HG02970 (cell line): ENCODE data around the gene PRKD2.

Experiments
- ATAC-seq: cut with Tn5 transposase; IDR thresholded peaks from one replicate; pipeline ENCODE4 v1.9.1; 2021; ENCODE audit warnings: mild to moderate bottlenecking, moderate library complexity, moderate number of reproducible peaks; ENCODE audit not compliant: unreplicated experiment, low FRiP score

Gene PRKD2

GRCh38 chr19:46725859-46726393, 9.0 kb upstream of the PRKD2 start:
- ATAC-seq, result no peak

GRCh38 chr19:46725036-46725820, 8.3 kb upstream of the PRKD2 start:
- no peak for ATAC-seq

GRCh38 chr19:46724468-46724867, 7.6 kb upstream of the PRKD2 start:
- no peak for ATAC-seq

- no peak for ATAC-seq
These were observed 6.6 kb upstream of the PRKD2 start for GRCh38 chr19:46723471-46723870.

DNA sequence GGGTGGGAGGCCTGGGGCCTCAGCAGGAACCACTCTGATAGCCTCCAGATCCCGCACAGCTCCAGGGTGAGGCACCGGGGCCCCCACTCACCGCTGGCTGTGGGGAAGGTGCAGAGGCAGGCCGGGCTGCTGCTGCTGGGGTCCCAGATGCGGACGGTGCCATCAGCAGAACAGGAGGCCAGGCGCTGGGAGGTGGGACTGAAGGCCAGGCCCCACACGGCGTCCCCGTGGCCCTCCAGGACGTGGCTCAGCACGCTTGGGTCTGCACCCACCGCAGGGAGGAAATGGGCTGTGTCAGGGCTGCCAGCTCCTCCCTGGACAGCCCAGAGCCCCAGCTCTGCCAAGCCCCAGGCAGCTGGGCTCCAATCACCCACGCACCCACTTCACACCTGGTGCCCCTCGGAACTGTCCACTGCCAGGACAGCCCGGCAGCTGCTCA, 6.1 kb upstream of the PRKD2 start:
- no peak for ATAC-seq

- ATAC-seq, result no peak
These were observed 5.6 kb upstream of the PRKD2 start for GRCh38 chr19:46722421-46723022.

GRCh38 chr19:46722004-46722380, 5.1 kb upstream of the PRKD2 start:
- no peak for ATAC-seq

DNA sequence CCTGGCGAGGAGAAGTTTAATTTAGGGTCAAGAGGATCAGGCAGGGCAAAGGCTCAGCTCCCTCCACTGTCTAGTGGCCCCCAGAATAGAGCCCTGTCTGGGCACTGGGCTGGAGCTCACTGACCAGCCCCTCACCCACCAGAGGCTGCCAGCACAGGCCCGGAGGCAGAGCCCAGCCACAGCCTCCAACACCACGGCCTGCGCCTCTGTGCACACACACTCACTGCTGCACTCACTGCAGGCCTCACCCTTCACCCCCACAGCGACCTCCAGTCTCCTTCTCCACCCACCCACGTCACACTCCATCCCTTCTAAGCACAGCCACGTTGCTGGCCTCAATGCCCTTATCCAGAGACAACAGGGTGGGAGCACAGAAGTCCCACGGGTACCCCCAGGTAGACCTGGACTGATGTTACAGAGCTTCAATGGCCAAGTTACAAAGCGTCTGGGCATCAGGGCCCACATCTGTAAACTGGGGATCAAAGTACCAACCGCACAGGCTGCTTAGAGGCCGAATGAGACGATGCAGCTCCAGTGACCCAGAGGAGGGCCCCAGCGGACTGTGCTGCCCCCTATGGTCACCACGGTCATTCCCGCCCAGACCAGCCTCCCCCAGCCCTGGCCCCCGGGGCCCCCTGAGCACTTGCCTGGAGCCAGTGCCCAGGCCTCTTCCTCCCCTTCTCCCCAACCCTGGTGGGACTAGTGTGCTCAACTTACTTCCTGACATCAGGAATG, 4.5 kb upstream of the PRKD2 start:
- no peak for ATAC-seq

DNA sequence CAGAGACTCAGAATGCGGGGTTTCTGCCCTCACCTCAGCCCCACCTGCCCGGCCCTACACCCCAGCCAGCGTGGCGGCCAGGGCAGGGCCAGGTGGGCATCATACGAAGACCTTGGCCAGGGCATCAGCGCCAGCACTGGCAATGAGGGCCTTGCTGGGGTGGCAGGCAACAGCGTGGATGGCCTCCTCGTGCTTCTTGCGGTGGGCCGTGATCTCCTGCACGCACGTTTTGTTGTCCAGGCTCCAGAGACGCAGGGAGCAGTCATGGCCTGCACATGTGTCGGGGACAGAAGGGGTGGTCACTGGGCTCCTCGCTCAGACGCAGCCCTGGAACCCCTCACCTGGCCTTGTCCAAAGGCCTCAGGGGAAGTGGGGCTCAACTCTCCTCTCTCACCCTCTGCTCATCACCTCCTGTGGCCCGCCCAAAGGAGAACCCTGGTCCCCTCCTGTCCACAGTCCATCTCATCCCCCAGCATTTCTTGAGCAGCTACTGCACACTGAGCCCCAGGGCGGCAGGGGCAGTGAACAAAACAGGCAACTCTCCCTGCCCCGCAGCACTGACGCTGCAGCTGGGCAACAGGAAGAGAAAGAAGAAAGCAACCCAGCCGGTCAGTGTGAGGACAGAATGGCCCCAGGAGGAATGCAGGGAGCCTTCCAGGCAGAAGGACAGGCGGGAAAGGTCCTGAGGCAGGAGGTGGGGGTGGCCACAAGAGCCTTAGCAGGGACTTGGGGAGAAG, 3.8 kb upstream of the PRKD2 start:
- no peak for ATAC-seq

- no peak for ATAC-seq
These were observed 3.0 kb upstream of the PRKD2 start for GRCh38 chr19:46719629-46720502.

- ATAC-seq, result no peak
These were observed 2.2 kb upstream of the PRKD2 start for GRCh38 chr19:46718934-46719622.

DNA sequence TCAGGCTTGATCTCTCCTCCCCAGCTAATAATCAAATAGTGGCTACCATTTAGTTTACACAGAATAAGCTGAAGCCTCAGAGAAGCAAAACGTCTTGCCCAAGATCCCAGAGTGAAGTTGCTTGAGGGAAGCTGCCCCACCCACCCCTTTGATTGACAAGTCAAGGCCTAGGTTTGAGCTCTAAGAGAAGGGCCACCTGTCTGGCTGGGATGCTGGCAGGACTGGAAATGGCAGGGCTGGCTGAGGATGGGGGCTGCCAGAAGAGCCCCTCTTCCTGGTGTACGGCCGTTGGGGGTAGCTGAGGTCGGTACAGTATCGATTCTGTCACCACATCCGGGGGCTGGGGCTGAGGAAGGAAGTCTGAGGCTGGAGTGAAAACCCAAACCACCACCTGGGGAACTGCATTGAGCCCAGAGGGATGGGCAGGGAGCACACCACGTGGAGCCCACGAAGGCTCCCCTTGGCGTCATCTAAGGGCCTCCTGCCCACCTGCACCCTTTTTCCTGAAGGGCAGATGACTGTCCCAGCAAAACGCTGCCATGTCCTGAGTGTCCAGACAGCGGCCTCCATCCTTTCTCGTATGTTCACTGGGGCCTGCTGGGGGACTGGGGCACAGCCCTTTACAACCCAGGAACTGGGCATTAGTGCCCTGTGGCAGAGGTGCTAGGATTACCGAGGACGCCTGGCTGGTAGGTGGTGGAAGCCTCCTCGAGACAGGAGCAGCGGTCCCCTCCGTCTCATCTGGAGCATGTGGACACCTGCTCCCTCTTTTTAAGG, 1.4 kb upstream of the PRKD2 start:
- ATAC-seq, result no peak

- no peak for ATAC-seq
These were observed 816 bp upstream of the PRKD2 start for GRCh38 chr19:46717716-46718143.

DNA sequence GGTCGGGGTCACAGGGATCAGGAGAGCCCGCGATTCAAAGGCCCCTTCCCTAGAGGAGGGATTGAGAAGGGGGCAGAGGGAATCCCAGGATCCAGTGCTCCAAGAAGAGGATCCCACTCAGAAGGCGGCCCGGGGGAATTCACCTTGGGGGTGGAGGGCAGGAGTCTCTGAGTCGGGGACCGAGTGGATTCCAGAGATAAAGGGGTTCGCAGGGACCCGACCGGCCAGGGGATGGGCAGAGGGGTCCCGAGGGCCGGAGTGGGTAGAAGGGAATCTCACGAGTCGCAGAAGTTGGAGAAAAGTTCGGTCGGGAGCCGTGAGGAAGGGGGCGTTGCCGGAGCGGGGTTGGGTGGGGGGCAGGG, 261 bp downstream of the PRKD2 start:
- ATAC-seq, result no peak

- ATAC-seq, result no peak
These were observed 791 bp downstream of the PRKD2 start for GRCh38 chr19:46715975-46716671.

- no peak for ATAC-seq
These were observed 1.3 kb downstream of the PRKD2 start for GRCh38 chr19:46715620-46715974.

DNA sequence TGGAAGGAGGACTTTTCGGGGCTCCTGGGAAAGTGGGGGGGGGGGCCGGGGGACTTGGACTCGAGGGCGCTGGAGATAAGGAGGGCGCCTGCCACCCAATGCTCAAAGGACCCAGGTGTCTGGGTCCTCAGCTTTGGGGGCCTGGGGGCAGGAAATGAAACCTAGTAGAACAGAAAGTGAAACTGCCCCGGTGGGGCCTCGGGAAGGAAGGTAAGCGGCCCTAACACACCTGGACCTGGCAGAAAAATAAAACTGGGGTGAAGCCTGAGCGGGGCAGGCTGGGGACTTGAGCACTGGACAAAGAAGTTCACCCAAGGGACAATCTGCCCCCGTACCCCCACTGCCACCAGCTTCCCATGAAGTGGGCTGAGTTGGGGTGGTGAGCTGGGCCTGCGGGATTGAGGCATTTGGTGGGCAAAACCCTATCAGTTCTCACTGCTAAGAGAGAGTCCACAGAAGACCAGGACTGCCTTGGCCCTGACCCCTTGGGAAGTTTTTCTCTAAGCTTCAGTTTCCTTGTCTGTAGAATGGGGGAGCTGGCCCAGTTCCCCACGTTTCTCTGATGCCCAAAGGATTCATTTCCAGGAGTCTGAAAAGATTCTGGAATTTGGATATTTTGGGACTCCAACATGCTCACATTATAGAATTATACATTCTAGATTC, 2.3 kb downstream of the PRKD2 start:
- ATAC-seq, result no peak
